ENCODE measurements around the gene MRPS2. TPM values are rescaled to one million over a fixed set of nuclear protein-coding genes. Genes with fewer than 3 reads are reported as not detected.

The MRPS2 gene
- total RNA-seq, 6 experiments from 2014 or later = 24.7 to 56.8 (median 30.5) TPM

DNA sequence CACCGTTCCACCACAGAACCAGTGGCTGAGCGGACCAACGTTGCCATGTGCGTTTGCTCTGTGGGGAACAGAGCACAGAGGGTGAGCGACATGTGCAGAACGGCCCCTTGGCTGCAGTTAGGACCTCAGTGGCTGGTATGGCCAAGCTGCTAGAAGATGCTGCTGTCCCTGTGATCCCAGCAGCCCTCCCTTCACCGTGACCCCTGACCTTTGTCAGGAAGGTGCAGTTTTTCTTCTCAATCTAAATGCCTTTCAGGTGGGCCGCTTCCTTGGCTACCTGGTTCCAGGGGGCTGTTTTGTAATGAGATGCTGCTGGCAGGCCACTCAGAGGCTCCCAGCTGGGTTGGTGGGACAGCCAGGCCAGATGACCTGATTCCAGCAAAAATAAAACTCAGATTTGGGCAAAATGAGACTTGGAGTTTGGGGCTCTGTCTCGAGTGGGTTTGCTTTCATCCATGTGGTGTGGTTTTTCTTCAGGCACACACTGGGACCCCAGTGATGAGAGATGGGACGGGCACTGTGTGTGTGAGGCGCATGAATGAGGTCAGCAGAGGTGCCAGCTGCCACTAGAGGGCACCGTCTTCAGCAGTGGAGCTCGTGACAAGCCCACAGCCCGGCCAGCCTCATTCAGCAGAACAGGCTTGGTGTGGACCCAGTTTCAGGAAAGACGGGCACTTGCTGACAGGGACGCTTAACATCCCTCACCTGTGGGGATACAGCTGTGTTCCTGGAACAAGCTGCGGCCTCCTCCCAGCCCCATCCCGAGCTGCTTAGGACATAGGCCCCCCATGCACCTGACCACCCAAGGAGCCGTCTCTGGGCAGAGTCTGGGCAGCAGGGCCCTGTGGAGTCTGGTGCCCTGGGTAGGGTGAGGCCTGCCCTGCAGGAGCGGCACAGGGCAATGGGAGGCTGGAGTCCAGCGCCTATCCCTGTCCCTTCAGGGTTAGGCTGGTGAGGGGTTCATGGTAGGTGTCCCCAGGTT is 4.1 kb downstream of the MRPS2 start:
- peak in 3 of 4 donors; percentile 8 to 36 (median 23) for ATAC-seq
- Histone ChIP-seq H3K9me3 (no peaks in the 10 kb centered on the region), H3K4me3 (no peak overlapping the region), H3K27ac (no peak overlapping the region), H3K4me1 (peaks cover 0 to 9% (median 3%) of the 10 kb centered on the region in 4 donors), H3K27me3 (no peaks in the 10 kb centered on the region), H3K36me3 (peaks cover 0 to 14% (median 8%) of the 10 kb centered on the region in 4 donors)
- intact Hi-C loops (cut with DNase I) = no loop called here
- TF ChIP-seq CTCF (IDR thresholded peaks at IDR 0.05) (peak in 3 of 4 donors; percentile 70 to 75 (median 71)), POLR2A (IDR thresholded peaks at IDR 0.05) (no peak)
- DNase-seq = peak; percentile 54 to 69 (median 62)
- WGBS (ENCODE audit: insufficient coverage, low coverage, low lambda C conversion rate, missing lambda C conversion rate) = 79% methylated on average over 5 of the region's 21 CpGs

- Histone ChIP-seq H3K4me1 (peaks cover 0 to 9% (median 3%) of the 10 kb centered on the region in 4 donors), H3K4me3 (no peak overlapping the region), H3K27me3 (no peaks in the 10 kb centered on the region), H3K9me3 (no peaks in the 10 kb centered on the region), H3K36me3 (peaks cover 0 to 14% (median 8%) of the 10 kb centered on the region in 4 donors), H3K27ac (no peak overlapping the region)
- DNase-seq = peak in 2 of 3 donors; percentile 42 to 46
- WGBS (ENCODE audit: insufficient coverage, low coverage, low lambda C conversion rate, missing lambda C conversion rate) = 80% methylated on average over 1 of the region's 24 CpGs
- ATAC-seq = no peak
- intact Hi-C loops (cut with DNase I) = no loop called here
- TF ChIP-seq POLR2A (IDR thresholded peaks at IDR 0.05) (no peak), CTCF (IDR thresholded peaks at IDR 0.05) (no peak)
These were observed 5.1 kb downstream of the MRPS2 start for GRCh38 chr9:135505406-135506187.

GRCh38 chr9:135506327-135507103 is 6.0 kb downstream of the MRPS2 start:
- WGBS (ENCODE audit: insufficient coverage, low coverage, low lambda C conversion rate, missing lambda C conversion rate) = 0% methylated on average over 2 of the region's 14 CpGs
- ATAC-seq (peak in 2 of 4 donors; percentile 4 to 6), DNase-seq (peak in 2 of 3 donors; percentile 35 to 50)
- TF ChIP-seq POLR2A (IDR thresholded peaks at IDR 0.05) (no peak), CTCF (IDR thresholded peaks at IDR 0.05) (no peak)
- peaks cover 0 to 14% (median 8%) of the 10 kb centered on the region in 4 donors for H3K36me3 ChIP-seq
- H3K4me3 ChIP-seq = no peak overlapping the region
- intact Hi-C loops (cut with DNase I) = no loop called here
- H3K27me3 ChIP-seq = no peaks in the 10 kb centered on the region
- H3K4me1 ChIP-seq = peaks cover 0 to 5% (median 1%) of the 10 kb centered on the region in 4 donors
- no peaks in the 10 kb centered on the region for H3K9me3 ChIP-seq
- H3K27ac ChIP-seq = no peak overlapping the region
